ENCODE results near the gene GLRA3.

DNA sequence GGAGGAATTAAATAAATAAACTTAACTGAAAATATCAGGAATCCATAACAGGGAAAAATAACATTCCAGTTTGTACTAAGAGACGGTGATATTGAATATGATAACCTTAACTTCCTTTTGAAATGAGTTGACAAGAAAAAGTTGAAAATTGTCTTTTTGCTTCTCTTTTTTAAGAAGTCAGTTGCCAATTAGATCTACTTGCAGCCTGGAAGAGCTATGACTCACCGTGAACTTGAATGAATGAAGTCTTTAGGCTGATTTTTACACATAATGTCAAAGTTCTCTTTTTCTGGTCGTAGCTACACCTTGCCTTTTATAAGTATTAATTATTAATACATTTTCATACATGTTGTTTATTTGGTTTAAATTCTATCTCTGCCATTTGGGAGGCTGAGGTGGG lies 212.4 kb downstream of the GLRA3 start:
- TF ChIP-seq, protein P1, sequence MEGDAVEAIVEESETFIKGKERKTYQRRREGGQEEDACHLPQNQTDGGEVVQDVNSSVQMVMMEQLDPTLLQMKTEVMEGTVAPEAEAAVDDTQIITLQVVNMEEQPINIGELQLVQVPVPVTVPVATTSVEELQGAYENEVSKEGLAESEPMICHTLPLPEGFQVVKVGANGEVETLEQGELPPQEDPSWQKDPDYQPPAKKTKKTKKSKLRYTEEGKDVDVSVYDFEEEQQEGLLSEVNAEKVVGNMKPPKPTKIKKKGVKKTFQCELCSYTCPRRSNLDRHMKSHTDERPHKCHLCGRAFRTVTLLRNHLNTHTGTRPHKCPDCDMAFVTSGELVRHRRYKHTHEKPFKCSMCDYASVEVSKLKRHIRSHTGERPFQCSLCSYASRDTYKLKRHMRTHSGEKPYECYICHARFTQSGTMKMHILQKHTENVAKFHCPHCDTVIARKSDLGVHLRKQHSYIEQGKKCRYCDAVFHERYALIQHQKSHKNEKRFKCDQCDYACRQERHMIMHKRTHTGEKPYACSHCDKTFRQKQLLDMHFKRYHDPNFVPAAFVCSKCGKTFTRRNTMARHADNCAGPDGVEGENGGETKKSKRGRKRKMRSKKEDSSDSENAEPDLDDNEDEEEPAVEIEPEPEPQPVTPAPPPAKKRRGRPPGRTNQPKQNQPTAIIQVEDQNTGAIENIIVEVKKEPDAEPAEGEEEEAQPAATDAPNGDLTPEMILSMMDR (IDR thresholded peaks at IDR 0.05 in 4 of 5, conservative IDR thresholded peaks at IDR 0.05 in 1 of 5) = no peak
- TF ChIP-seq POLR2A (IDR thresholded peaks at IDR 0.05) = no peak
